BLaER1 (cell line): ENCODE measurements around the gene HDAC4.

ENCODE experiments used
- H3K27ac ChIP-seq: shearing (Covaris generic); formaldehyde crosslinking; 2 replicates; pipeline ENCODE4 v1.8.1; 2022
- H3K27me3 ChIP-seq: shearing (Covaris generic); formaldehyde crosslinking; 2 replicates; pipeline ENCODE4 v1.8.1; 2022
- H3K36me3 ChIP-seq: shearing (Covaris generic); formaldehyde crosslinking; 2 replicates; pipeline ENCODE4 v1.8.1; 2022
- H3K4me1 ChIP-seq: shearing (Covaris generic); formaldehyde crosslinking; 2 replicates; pipeline ENCODE4 v1.8.1; 2022
- H3K4me2 ChIP-seq: shearing (Covaris generic); formaldehyde crosslinking; 2 replicates; pipeline ENCODE4 v1.8.1; 2022
- H3K4me3 ChIP-seq: shearing (Covaris generic); formaldehyde crosslinking; 2 replicates; pipeline ENCODE4 v1.8.1; 2022
- H3K9ac ChIP-seq: shearing (Covaris generic); formaldehyde crosslinking; 2 replicates; pipeline ENCODE4 v1.8.1; 2022
- H3K9me3 ChIP-seq: shearing (Covaris generic); formaldehyde crosslinking; 2 replicates; pipeline ENCODE4 v1.8.1; 2022
- H4K20me1 ChIP-seq: shearing (Covaris generic); formaldehyde crosslinking; 2 replicates; pipeline ENCODE4 v1.8.1; 2022
- Cebpa-rat ChIP-seq: shearing (Covaris generic); IDR thresholded peaks from 2 replicates; pipeline ENCODE4 v1.8.1; 2022

HDAC4 gene

DNA sequence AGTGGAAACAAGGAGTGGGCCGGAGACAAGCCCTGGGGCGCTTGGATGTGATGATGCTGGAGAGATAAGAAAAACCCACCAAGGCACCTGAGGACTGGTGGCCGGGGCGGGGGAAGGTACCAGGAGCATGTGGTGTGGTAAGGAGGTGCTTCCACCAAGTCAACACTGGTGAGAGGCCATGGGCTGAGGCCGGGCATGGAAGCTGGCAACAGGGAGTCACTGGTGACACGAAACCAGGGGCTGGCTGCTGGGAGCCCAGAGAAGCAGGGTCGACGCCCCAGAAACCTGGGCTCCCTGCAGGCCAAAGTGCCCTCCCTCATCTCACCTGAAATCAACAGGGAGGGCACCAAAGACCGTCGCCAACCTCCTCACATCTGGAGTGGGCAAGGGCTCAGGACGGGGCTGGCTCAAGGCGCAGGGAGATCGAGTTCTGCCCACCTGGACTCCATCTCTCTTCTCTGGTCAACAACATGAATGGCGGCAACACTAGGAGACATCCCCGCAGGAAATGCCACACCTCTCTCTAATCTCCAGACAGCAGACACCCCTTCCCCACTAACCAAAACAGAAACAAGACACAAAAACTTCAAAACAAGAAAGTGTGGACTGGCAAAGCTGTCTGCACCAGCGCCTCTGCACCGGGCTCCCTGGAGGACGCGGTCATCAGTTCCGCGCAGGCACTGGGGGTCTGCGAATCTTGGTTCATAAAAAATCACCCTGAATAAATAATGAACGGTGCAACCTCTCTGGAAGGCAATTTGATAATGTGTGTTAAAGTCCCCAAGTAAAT lies 185.5 kb downstream of the HDAC4 start:
- peaks cover 73% of the 10 kb centered on the region for H4K20me1 ChIP-seq
- peak overlapping the region; percentile 48 for H3K4me2 ChIP-seq
- peaks cover 63% of the 10 kb centered on the region for H3K4me1 ChIP-seq
- H3K9ac ChIP-seq, result no peak overlapping the region
- 0 out of 2 replicates have a peak overlapping the region, but pooled peaks have one; percentile 9 for H3K27ac ChIP-seq
- H3K9me3 ChIP-seq, result no peaks in the 10 kb centered on the region
- TF ChIP-seq Cebpa-rat, result no peak
- H3K4me3 ChIP-seq, result no peak overlapping the region
- H3K27me3 ChIP-seq, result no peaks in the 10 kb centered on the region
- peaks cover 7% of the 10 kb centered on the region; the same call in 1 of the 2 replicates for H3K36me3 ChIP-seq

- Histone ChIP-seq H3K9me3 (no peaks in the 10 kb centered on the region), H3K4me3 (no peak overlapping the region), H3K9ac (no peak overlapping the region), H3K36me3 (peaks cover 7% of the 10 kb centered on the region; the same call in 1 of the 2 replicates), H3K27ac (no peak overlapping the region), H3K4me1 (peaks cover 61% of the 10 kb centered on the region), H4K20me1 (peaks cover 78% of the 10 kb centered on the region), H3K27me3 (no peaks in the 10 kb centered on the region), H3K4me2 (peak overlapping the region; percentile 48; the same call in 1 of the 2 replicates)
- no peak for TF ChIP-seq Cebpa-rat
These were observed 186.1 kb downstream of the HDAC4 start for GRCh38 chr2:239214725-239215124.

GRCh38 chr2:239213643-239214101 lies 187.1 kb downstream of the HDAC4 start:
- no peaks in the 10 kb centered on the region for H3K27me3 ChIP-seq
- H3K9ac ChIP-seq, result no peak overlapping the region
- no peak overlapping the region for H3K4me3 ChIP-seq
- H3K36me3 ChIP-seq, result peaks cover 7% of the 10 kb centered on the region; the same call in 1 of the 2 replicates
- H3K27ac ChIP-seq, result no peak overlapping the region
- peaks cover 88% of the 10 kb centered on the region for H4K20me1 ChIP-seq
- no peak overlapping the region for H3K4me2 ChIP-seq
- no peaks in the 10 kb centered on the region for H3K9me3 ChIP-seq
- peaks cover 61% of the 10 kb centered on the region for H3K4me1 ChIP-seq
- TF ChIP-seq Cebpa-rat, result no peak

- peaks cover 61% of the 10 kb centered on the region for H3K4me1 ChIP-seq
These were observed 187.7 kb downstream of the HDAC4 start for GRCh38 chr2:239212929-239213642.

DNA sequence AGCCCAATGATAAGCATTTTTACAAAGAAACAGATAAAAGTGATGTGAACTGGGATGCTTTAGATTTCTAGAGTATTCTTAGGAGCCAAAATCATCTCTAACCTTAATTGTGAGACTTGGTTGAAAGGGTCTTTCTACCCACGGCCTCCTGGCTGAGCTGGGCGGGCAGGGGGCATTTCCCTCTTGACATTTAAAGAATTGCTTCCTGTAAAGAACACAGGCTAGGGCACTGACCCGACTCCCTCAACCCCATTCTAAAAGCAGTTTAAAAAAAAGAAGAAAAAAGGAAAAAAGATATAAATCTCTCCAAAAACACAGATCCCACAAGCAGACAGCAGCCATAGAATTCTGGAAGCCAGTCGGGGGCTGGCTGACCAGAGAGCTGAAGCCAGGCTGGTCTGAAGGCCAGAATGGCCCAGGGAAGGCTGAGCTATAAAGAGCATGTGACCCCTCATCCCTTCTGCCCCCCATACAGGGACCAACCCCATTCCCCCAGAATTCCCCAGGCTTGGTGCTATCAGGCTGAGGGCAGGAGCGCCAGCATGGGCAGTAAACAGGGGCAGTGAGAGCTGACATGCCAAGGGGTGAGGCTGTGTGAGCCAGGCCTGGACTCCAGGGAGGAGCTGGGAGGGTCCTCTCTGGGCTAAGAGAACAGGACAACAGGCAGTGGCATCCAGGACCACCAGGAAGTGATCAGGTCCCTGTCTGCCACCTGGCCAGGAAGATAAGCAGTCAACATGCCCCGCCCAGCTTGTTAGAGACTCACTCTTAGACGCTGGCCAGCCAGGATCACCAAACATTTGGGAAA lies 188.5 kb downstream of the HDAC4 start:
- Histone ChIP-seq H3K4me3 (no peak overlapping the region), H3K9ac (no peak overlapping the region; the same call in 1 of the 2 replicates), H3K4me2 (peak overlapping the region; percentile 37), H3K36me3 (peaks cover 7% of the 10 kb centered on the region; the same call in 1 of the 2 replicates), H3K9me3 (no peaks in the 10 kb centered on the region), H3K27ac (no peak overlapping the region), H3K27me3 (no peaks in the 10 kb centered on the region), H4K20me1 (peaks cover 89% of the 10 kb centered on the region), H3K4me1 (peaks cover 56% of the 10 kb centered on the region)
- no peak for TF ChIP-seq Cebpa-rat

More at GRCh38 chr2:239212929-239213642, 187.7 kb downstream of the HDAC4 start:
- Histone ChIP-seq H3K4me2 (peak overlapping the region; percentile 37), H3K27me3 (no peaks in the 10 kb centered on the region), H3K9ac (no peak overlapping the region), H3K9me3 (no peaks in the 10 kb centered on the region), H3K36me3 (peaks cover 7% of the 10 kb centered on the region; the same call in 1 of the 2 replicates), H3K4me3 (no peak overlapping the region), H3K27ac (no peak overlapping the region), H4K20me1 (peaks cover 94% of the 10 kb centered on the region)
- no peak for TF ChIP-seq Cebpa-rat

GRCh38 chr2:239211396-239212094 lies 189.3 kb downstream of the HDAC4 start:
- TF ChIP-seq Cebpa-rat, result no peak
- no peak overlapping the region for H3K27ac ChIP-seq
- H3K4me2 ChIP-seq, result peak overlapping the region; percentile 37
- peaks cover 52% of the 10 kb centered on the region for H3K4me1 ChIP-seq
- H3K27me3 ChIP-seq, result no peaks in the 10 kb centered on the region
- no peaks in the 10 kb centered on the region for H3K9me3 ChIP-seq
- peaks cover 7% of the 10 kb centered on the region; the same call in 1 of the 2 replicates for H3K36me3 ChIP-seq
- H3K9ac ChIP-seq, result no peak overlapping the region
- H4K20me1 ChIP-seq, result peaks cover 85% of the 10 kb centered on the region
- H3K4me3 ChIP-seq, result no peak overlapping the region

GRCh38 chr2:239209783-239210182 lies 191.0 kb downstream of the HDAC4 start:
- Histone ChIP-seq H3K27me3 (no peaks in the 10 kb centered on the region), H3K4me2 (no peak overlapping the region), H3K4me3 (no peak overlapping the region), H3K27ac (no peak overlapping the region), H3K36me3 (peaks cover 2% of the 10 kb centered on the region; the same call in 1 of the 2 replicates), H3K4me1 (peaks cover 52% of the 10 kb centered on the region), H3K9ac (no peak overlapping the region), H3K9me3 (no peaks in the 10 kb centered on the region), H4K20me1 (peaks cover 68% of the 10 kb centered on the region)
- no peak for TF ChIP-seq Cebpa-rat

DNA sequence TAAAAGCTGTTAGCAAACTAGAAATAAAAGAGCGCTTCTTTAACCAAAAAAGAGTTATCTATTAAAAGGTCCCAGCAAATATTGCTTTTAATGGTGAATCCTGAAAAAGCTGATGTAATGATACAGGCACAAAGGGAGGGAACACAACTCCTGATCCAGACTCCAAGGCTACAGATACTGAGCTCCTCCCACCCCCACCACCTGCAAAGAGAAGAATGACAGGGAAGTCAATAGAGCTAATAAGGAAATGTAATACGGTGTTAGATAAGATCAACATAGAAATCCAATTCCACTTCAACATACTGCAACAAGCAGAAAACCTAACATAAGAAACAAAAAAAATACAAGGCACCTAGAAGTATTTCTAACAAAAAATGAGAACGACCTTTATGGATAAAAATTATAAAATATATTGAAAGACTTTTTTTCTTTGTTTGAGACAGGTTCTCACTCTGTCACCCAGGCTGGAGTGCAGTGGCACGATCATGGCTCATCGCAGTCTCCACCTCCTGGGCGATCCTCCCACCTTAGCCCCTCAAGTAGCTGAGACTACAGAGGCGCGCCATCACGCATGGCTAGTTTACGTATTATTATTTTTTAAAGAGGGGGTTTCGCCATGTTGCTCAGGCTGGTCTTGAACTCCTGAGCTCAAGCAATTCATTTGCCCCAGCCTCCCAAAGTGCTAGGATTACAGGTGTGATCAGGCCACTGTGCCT lies 192.2 kb downstream of the HDAC4 start:
- Histone ChIP-seq H4K20me1 (peaks cover 68% of the 10 kb centered on the region), H3K36me3 (0 out of 2 replicates have a peak, but pooled peaks cover 8% of the 10 kb centered on the region), H3K27ac (no peak overlapping the region), H3K4me2 (no peak overlapping the region), H3K27me3 (no peaks in the 10 kb centered on the region), H3K4me1 (peaks cover 54% of the 10 kb centered on the region), H3K4me3 (no peak overlapping the region), H3K9ac (no peak overlapping the region), H3K9me3 (no peaks in the 10 kb centered on the region)
- TF ChIP-seq Cebpa-rat, result no peak
